NCI-H510A (cell line): Measurements from ENCODE around the gene NEURL1.
"Not testable (repeated sequence)": the region's sequence is repeated elsewhere in the genome, so short reads cannot be mapped to it uniquely, and the experiment has no call there.

Source experiments
- DNase-seq: peaks from one replicate; lab custom pipeline; 2025; lab: John Stamatoyannopoulos, UW

The NEURL1 gene

GRCh38 chr10:103463499-103463898, 30.0 kb upstream of the NEURL1 start:
- DNase-seq = no peak

GRCh38 chr10:103465411-103466179, 27.9 kb upstream of the NEURL1 start:
- no peak for DNase-seq

DNA sequence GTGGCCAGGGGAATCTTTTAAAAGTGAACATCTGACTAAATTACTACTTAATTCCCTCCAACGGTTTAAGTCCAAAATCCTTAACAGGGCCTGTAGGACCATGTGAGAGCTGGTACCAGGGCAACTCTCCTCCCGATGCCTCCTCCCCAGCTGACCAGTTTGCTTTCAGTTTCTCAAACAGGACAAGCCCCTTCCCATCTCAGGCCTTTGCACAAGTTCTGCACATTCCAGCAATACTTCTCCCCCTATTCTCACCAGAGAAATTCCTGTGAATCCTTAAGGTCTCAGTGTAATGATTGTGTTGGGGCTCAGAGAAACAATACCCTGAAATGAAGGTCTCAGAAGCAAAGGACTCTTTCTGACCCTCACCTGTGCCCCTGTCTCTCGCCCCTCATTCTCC, 26.8 kb upstream of the NEURL1 start:
- no peak for DNase-seq

DNA sequence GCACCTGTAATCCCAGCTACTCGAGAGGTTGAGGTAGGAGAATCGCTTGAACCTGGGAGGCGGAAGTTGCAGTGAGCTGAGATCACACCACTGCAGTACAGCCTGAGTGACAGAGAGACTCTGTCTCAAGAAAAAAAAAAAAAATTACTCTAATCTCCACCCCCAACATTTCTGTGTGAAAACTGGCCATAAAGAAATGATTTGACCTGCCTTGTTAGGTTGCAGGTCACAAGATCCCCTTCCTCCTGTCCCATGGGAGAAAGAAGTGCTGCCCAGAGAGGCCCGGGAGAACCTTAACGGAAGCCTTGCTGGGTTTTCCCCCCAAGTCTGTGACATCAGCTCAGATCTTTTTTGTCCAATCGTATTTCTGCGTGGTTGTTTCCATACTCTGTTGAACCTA, 26.1 kb upstream of the NEURL1 start:
- no peak for DNase-seq

DNA sequence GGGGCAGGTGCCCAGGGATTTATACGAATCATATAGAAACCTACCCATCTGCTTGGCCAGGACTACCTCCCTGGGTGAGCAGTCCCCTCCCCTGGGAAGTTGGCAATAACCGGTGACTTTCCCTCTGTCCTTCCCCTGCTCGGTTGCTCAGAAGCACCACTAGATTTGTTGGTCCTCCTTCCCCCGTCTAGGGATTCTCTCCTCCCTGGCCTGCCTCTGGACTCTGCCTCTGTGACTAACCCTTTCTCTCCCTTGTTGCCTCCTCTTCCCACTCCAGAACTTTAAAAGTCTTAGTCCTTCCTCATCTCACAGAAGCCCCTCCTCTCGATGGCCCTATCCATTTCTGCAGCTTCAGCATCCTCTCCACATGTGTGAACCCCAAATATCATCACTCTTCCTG, 24.3 kb upstream of the NEURL1 start:
- DNase-seq = no peak

- DNase-seq = no peak
Measured at GRCh38 chr10:103470761-103471653, 22.5 kb upstream of the NEURL1 start.

- no peak for DNase-seq
Measured at GRCh38 chr10:103472005-103472404, 21.5 kb upstream of the NEURL1 start.

- no peak for DNase-seq
Measured at GRCh38 chr10:103473261-103473671, 20.2 kb upstream of the NEURL1 start.

GRCh38 chr10:103474077-103474476, 19.4 kb upstream of the NEURL1 start:
- no peak for DNase-seq

- DNase-seq = no peak
Measured at GRCh38 chr10:103475437-103475836, 18.1 kb upstream of the NEURL1 start.

DNA sequence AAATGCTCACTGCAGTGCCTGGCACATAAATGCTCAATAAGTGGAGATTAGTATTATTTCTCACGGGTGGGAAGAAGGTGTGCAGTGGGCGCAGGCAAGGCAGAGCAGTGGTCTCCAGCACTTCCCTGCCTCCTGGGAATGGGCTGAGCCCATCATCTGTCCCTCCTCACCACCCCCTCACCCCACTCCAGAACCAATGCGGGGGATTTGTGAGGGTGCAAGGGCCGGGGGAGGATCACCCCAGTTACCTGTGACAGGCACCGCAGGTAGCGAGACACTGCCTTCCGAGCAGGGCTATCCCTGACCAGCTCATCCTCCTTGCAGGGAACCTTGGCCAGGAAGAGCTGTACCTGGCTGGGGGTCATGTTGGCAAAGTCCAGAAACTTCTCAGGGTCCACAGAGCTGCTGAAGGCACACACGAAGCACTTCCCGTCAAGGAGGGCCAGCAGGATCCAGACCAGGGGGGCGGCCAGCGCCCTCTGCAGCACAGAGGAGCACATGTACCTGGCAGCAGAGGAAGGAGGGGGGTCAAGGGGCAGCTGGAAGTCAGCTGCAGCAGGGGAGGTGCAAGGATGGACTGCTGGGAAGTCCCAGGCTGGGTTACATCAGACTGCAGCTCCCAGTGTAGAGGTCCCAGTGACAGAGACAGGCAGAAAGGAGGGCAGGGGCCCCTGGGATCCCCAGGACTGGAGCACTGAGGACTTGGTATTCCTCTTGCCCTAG, 17.3 kb upstream of the NEURL1 start:
- DNase-seq = peak; percentile 77

DNA sequence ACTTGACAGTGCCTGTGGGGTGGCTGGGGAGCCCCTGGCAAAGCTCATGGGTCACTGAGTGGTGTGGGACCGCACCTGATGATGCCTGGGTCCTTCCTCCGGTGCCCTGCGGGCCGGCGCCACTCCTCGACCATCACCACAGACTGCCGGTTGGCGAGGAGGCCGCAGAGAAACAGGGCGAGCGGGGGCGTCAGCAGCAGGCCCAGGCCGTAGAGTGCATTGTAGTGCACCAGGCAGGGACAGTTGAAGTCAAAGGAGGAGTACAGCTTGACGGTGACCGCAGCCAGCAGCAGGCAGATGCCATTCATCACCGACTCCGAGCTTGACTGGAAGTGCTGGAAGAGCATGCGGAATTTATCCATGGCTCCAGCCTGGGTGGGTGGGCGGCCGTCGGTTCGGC, 14.8 kb upstream of the NEURL1 start:
- no peak for DNase-seq

DNA sequence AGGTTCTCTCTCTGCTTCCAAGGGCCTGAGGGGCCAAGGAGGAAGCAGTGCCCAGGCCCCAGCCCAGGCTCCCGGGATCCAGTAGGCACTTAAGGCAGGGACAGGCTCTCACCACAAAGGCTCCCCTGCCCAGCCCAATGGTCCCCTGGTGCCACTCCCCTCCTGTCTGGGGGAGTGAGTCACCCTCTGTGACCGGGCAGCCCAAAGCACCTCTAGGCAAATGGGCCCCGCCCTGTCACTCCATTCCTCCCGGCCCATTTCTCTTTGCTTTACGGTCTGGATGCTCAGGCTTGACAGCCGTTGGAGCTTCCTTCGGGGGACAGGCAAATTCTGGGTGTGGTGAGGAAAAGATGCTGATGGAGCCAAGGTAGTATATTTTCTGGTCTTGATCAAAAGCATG, 14.4 kb upstream of the NEURL1 start, which contains the start of gene CALHM3:
CALHM3 (minus strand) TSS at position 106 of the 400 bp plus-strand sequence. CDS start 208 bp downstream, outside the sequence.
- DNase-seq = no peak

GRCh38 chr10:103480521-103480920, 13.0 kb upstream of the NEURL1 start:
- no peak for DNase-seq

GRCh38 chr10:103481974-103482531, 11.5 kb upstream of the NEURL1 start:
- peak; percentile 24 for DNase-seq

GRCh38 chr10:103486635-103487409, 6.7 kb upstream of the NEURL1 start:
- DNase-seq = not testable (repeated sequence)

DNA sequence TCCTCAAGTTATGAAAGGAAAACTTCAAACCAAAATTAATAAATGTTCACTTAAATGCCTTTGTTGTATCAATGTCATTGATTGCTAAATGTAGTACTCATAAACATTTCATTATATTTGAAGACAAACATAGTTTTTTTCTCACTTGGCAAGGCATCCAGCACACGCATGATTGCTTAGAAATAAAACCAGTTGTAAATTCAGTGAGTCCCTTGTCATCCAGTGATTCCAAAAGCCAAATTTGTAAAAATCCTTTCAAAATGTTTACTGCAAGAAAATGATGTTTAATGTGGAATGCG, 6.1 kb upstream of the NEURL1 start:
- no peak for DNase-seq

DNA sequence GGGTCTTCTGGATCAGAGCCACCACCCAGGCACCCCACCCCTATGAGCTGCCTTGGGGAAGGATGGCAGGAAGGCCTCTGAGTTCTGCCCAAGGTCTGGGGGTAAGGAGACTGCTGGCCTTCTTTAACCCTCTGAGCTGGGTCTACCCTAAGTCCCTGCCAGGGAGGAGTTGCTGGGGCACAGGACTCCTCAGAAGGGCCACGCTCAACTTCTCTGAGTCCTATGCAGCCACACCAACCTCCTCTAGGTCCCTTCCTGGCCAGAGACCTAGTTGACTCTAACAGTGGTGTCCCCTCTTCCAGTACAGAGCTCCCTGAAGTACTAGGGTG, 2.6 kb upstream of the NEURL1 start:
- no peak for DNase-seq

DNA sequence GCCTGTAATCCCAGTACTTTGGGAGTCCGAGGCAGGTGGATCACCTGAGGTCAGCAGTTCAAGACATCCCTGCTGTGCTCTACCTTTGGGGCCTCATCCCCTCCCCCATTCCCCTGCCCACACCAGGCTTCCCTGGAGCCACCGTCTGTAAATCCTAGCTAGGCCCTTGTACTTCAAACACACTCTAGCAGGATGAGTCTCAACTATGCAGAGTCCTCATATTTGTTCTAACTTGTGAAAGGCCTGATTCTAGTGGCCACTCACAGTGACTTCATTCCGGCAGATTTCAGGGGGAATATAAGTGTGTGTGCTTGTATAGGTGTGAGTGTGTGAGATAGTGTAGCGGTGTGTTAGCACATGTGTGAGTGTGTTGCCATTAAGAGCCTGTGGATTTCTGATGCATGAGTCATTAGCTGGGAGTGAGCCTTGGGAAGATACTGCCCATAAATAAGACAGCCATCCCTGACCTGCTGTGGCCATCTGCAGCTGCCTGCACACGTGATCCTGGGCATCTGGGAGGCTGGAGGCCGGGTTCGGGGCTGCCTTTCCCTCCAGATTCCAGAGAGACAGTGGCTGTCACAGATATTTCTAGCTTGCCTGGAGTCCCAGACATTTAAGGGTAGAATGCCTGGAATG, 1.7 kb upstream of the NEURL1 start:
- DNase-seq = peak; percentile 69

GRCh38 chr10:103492655-103493261, 747 bp upstream of the NEURL1 start:
- DNase-seq = no peak
